Adrenal gland (tissue), 12 donors: Measurements from ENCODE around the gene PTGES2. TPM values are rescaled to one million over a fixed set of nuclear protein-coding genes. Genes with fewer than 3 reads are reported as not detected.
A peak's percentile ranks its signal among the peaks of the same experiment; 100 is the strongest.
"Not testable (repeated sequence)": the region's sequence is repeated elsewhere in the genome, so short reads cannot be mapped to it uniquely, and the experiment has no call there.

Experiments
- DNase-seq, 7 donors: peaks; one replicate each; pipeline ENCODE4 v3.0.0-alpha.2; 2019 to 2020
- H3K27ac ChIP-seq, 5 donors: fragments of 200-600 bp; sonication (generic) in 4 of 5; 1 replicate in 3 of 5; 2 replicates in 2 of 5; pipeline versions ENCODE4 v1.5.1 to v1.8.0; 2016 to 2020; ENCODE audit warnings: mild to moderate bottlenecking in 1 of 5
- H3K27me3 ChIP-seq: fragments of 200-600 bp; 2 replicates; pipeline ENCODE4 v1.8.0; 2021
- H3K36me3 ChIP-seq, 2 donors: fragments of 200-600 bp; replicated peaks in 1 of 2; 1 replicate in 1 of 2; 2 replicates in 1 of 2; pipeline versions ENCODE4 v1.5.1 to v1.8.0; 2018 to 2022
- H3K4me1 ChIP-seq, 2 donors: fragments of 200-600 bp; replicated peaks in 1 of 2; 1 replicate in 1 of 2; 2 replicates in 1 of 2; pipeline versions ENCODE4 v1.5.1 to v1.8.0; 2018 to 2021
- H3K4me3 ChIP-seq, 4 donors: fragments of 200-600 bp; sonication (generic) in 3 of 4; one replicate each; pipeline ENCODE4 v1.5.1; 2016 to 2018
- H3K9me3 ChIP-seq, 3 donors: fragments of 200-600 bp; sonication (generic) in 1 of 3; replicated peaks in 1 of 3; 1 replicate in 2 of 3; 2 replicates in 1 of 3; pipeline versions ENCODE4 v1.5.1 to v1.8.0; 2016 to 2021
- CTCF ChIP-seq, 6 experiments: fragments of 450-650 bp in 4 of 6; fragments of 200-600 bp in 2 of 6; sonication (generic) in 1 of 6; IDR thresholded peaks; 1 replicate in 5 of 6; 2 replicates in 1 of 6; pipeline versions ENCODE4 v1.5.1 to v1.8.0; 2016 to 2021; ENCODE audit warnings: antibody characterized with exemption in 6 of 6, mild to moderate bottlenecking in 2 of 6, moderate library complexity in 1 of 6
- POLR2A ChIP-seq, 2 donors: fragments of 450-650 bp; IDR thresholded peaks; one replicate each; pipeline ENCODE4 v1.6.1; 2017; ENCODE audit warnings: antibody characterized with exemption in 2 of 2, mild to moderate bottlenecking in 2 of 2, moderate library complexity in 1 of 2
- WGBS, 4 donors: extraction: QIAGEN DNeasy Blood & Tissue Kit in 2 of 4; methylation state at CpG; one replicate each; pipeline versions ENCODE4 v1.1.5 to v1.1.7; 2013 to 2017; 5-methylcytosine and 5-hydroxymethylcytosine counted together
- intact Hi-C, 2 donors: fragments of 100-400 bp; cut with DNase I; formaldehyde crosslinking; loops; one replicate each; pipeline versions ENCODE4 v1.14.1 to v1.15.0; 2022 to 2023
- polyA plus RNA-seq, 3 donors: library from polyadenylated mRNA; stranded (reverse); fragments of 200-250 nt in 2 of 3; fragments of 350-450 nt in 1 of 3; fragmentation: Illumina TruSeq in 1 of 3; extraction: RNeasy Lipid Tissue Mini Kit (QIAGEN cat#74804) in 1 of 3; gene quantifications; one replicate each; pipeline ENCODE4 v1.2.3, GENCODE V29; 2013 to 2014
- total RNA-seq, 9 donors: library from RNA; depleted of rRNA in 4 of 9; stranded (reverse); fragments of >200 nt in 4 of 9; fragments of 120-200 nt in 1 of 9; fragmentation: NEBNext Ultra II Directional in 1 of 9; extraction: Animal tissue kit (Norgen Biotek cat#: 25700) in 1 of 9; gene quantifications; one replicate each; pipeline versions ENCODE4 v1.1.0 to v1.2.4, GENCODE V29; 2013 to 2023
- donor health status: healthy with polysubstance abuse.
- donor health status: Bipolar disorder and iron deficiency.
- donor health status: DM: yes; HTN: yes; CAD: no.
- donor health status: DM: no; HTN: no; CAD: no.
- donor health status: DM: no; HTN: no; CAD: no.
- donor health status: DM: yes; HTN: yes; CAD: no.

PTGES2 gene
- total and polyA plus RNA-seq, 12 donors: 64.8 to 147 (median 98.4) TPM

DNA sequence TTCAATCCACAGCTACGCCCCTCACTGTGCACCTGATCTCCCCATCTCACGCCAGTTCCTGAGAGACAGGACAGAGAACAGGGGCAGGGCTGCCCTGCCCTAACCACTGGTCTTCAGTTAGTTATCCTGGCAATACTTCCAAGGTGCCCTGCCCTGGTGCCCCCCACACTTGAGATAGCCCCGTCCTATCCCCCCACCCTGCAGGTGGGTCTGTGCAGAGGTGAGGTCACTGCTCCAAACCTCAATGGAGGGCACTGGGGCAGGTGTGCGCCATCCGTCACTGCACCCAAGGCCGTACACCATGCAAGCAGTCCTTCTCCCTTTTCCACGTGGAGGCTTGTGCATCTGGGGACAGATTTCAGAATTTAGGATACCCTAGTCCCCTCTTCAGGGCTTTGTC, 3.1 kb upstream of the PTGES2 start:
- peaks cover 17 to 21% of the 10 kb centered on the region in 2 donors for H3K4me1 ChIP-seq
- DNase-seq: peak in 1 of 7 donors; percentile 14
- 46 to 66% (median 55%) methylated on average over 5 to 7 of the region's 7 CpGs for WGBS, 4 donors
- H3K4me3 ChIP-seq, H3K36me3 ChIP-seq, H3K27ac ChIP-seq, intact Hi-C loops, H3K27me3 ChIP-seq, H3K9me3 ChIP-seq: not testable (repeated sequence)

DNA sequence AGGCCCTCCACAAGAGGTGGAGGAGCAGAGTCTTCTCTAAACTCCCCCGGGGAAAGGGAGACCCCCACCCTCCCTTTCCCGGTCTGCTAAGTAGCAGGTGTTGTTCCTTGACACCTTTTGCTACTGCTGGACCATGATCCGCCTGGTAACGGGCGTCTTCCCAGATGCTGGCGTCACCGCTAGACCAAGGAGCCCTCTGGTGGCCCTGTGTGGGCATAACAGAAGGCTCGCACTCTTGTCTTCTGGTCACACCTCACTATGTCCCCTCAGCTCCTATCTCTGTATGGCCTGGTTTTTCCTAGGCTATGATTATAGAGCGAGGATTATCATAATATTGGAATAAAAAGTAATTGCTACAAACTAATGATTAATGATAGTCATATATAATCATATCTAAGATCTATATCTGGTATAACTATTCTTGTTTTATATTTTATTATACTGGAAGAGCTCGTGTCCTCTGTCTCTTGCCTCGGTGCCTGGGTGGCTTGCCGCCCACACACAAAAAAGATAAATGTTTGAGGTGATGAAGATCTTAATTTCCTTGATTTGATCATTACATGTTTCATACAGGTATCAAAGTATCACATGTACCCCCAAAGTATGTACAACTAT, 2.6 kb upstream of the PTGES2 start:
- H3K4me3 ChIP-seq, H3K27me3 ChIP-seq, H3K9me3 ChIP-seq, intact Hi-C loops, H3K36me3 ChIP-seq, H3K27ac ChIP-seq: not testable (repeated sequence)
- TF ChIP-seq CTCF (IDR thresholded peaks at IDR 0.05): peak; percentile 16 to 52 (median 28)
- DNase-seq: peak in 5 of 7 donors; percentile 45 to 90 (median 71)
- H3K4me1 ChIP-seq: peaks cover 21 to 26% of the 10 kb centered on the region in 2 donors
- 22 to 60% (median 24%) methylated on average over 5 to 12 of the region's 12 CpGs for WGBS, 4 donors

DNA sequence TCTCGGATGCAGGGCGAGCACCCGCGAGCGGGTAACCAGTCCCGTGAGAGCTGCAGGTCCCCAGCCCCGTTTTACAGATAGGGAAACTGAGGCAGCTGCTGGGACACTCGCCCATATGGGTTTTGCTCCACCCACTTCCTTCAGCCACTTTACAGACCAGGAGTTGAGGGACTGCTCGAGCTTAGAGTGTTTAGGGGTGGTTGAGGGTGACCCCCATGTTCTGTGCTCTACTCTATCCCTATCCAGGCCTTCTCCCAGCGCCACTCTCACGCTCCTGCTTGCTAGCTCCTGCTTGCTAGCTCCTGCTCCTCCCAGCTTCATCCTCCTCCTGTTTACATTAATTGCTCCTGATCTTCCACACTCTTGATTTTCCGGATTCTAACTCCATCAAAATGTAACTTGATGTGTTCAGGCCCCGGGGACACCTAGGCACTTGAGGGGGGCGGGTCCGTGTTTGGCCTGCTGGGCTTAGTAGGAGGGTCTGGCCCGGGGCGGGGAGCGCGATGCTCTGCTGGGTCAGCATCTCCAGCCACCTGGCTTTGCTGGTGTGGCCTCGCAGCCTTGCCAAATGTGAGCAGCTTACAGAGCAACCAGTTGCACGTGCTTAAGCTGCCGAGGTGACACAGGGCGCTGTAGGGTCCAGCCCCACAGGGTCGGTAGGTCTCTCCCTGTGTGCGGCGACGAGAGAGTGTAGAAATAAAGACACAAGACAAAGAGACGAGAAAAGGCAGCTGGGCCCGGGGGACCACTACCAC, 1.5 kb upstream of the PTGES2 start:
- Histone ChIP-seq H3K9me3 (no peaks in the 10 kb centered on the region), H3K4me1 (peaks cover 21 to 29% of the 10 kb centered on the region in 2 donors), H3K36me3 (peaks cover 0 to 12% of the 10 kb centered on the region in 2 donors), H3K27me3 (no peaks in the 10 kb centered on the region), H3K27ac (peak overlapping the region in 4 of 5 donors; percentile 90 to 96 (median 92)), H3K4me3 (peak overlapping the region; percentile 77 to 94 (median 82))
- TF ChIP-seq POLR2A (IDR thresholded peaks at IDR 0.05) (no peak), CTCF (IDR thresholded peaks at IDR 0.05) (no peak)
- 58 to 76% (median 60%) methylated on average over 19 to 29 of the region's 29 CpGs for WGBS, 4 donors
- DNase-seq: peak in 1 of 7 donors; percentile 24
- intact Hi-C loops: no loop called here

DNA sequence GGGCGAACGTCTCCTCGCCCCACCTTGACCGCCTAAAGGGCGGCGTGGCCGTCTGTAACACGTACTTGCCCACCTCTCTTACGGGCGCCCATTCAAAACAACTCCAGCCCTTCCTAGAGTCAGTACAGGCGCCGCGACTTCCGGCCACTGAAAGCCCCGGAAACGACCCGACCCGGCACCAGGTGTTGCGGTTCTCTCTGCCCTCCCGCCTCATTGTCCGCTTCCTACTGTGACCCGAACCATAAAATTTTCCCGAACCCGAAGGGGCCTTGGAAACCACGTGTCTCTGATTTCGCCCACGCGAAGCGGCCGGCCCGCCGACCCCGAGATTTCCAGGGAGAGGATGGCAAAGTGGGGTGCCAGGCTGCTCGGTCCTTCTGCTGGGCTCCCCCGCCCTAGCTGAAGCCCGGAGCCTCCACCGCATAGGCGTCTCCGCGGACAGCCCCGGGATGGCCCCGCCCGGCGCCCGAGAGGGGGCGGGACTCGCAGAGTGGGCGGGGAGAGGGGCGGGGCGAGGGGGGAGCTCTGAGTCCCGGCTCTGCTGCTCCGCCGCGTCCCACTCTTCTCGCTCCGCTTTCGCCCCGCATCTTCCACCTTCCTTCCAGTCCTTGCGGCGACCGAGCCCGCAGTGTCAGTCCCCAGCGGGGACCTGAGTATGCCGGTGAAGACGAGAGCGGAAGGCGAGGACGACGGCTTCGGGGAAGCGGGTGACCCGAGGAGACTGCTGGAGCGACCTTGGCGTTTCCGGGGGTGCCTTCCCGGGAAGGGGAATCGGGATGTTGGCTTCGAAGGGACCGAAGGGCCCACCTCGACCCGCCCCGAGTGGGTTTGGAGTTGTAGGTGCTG, 684 bp upstream of the PTGES2 start:
- Histone ChIP-seq H3K36me3 (peaks cover 0 to 20% of the 10 kb centered on the region in 2 donors), H3K27me3 (no peaks in the 10 kb centered on the region), H3K9me3 (no peaks in the 10 kb centered on the region), H3K4me3 (peak overlapping the region; percentile 77 to 94 (median 84)), H3K4me1 (peaks cover 21 to 29% of the 10 kb centered on the region in 2 donors), H3K27ac (peak overlapping the region; percentile 90 to 98 (median 95))
- intact Hi-C loops: no loop called here
- peak; percentile 14 to 33 for TF ChIP-seq POLR2A (IDR thresholded peaks at IDR 0.05)
- no peak for TF ChIP-seq CTCF (IDR thresholded peaks at IDR 0.05)
- 0 to 2% (median 0%) methylated on average over 12 to 82 of the region's 82 CpGs for WGBS, 4 donors
- peak; percentile 83 to 88 (median 85) for DNase-seq
